HL-60 (cell line): ENCODE results near the gene LAMC2.

Source experiments
- DNase-seq, 2 experiments: peaks; one replicate each; pipeline ENCODE4 v3.0.0-alpha.2; 2010 to 2020; ENCODE audit warnings: low read depth in 1 of 2, low spot score in 1 of 2
- H3K27ac ChIP-seq: fragments of 250-450 bp; sonication (Bioruptor Pico); replicated peaks from 2 replicates; pipeline ENCODE4 v1.5.1; 2020; ENCODE audit warnings: mild to moderate bottlenecking, moderate library complexity
- H3K27me3 ChIP-seq: fragments of 250-450 bp; sonication (Bioruptor Pico); 2 replicates; pipeline ENCODE4 v1.5.1; 2021; ENCODE audit warnings: mild to moderate bottlenecking, moderate library complexity; ENCODE audit not compliant: insufficient read depth, poor library complexity, severe bottlenecking
- H3K4me3 ChIP-seq: replicated peaks from 2 replicates; pipeline ENCODE4 v1.5.1; 2011; ENCODE audit warnings: mild to moderate bottlenecking, control low read depth, low read length; ENCODE audit not compliant: insufficient read depth
- GABPA ChIP-seq: IDR thresholded peaks from 2 replicates; pipeline ENCODE4 v1.6.1; 2012; ENCODE audit warnings: low read depth
- POLR2AphosphoS5 ChIP-seq: IDR thresholded peaks from 2 replicates; pipeline ENCODE4 v1.6.1; 2012; ENCODE audit warnings: low read depth
- SPI1 ChIP-seq: IDR thresholded peaks from 2 replicates; pipeline ENCODE4 v1.6.1; 2012; ENCODE audit warnings: low read depth, mild to moderate bottlenecking, borderline replicate concordance
- TF ChIP-seq, protein P1 (sequence below): IDR thresholded peaks from one replicate; pipeline ENCODE4 v1.5.1; 2011; ENCODE audit warnings: low read length, control low read depth, inconsistent platforms; ENCODE audit not compliant: insufficient read depth
- TF ChIP-seq, protein P2 (sequence below): IDR thresholded peaks from 2 replicates; pipeline ENCODE4 v1.6.1; 2012; ENCODE audit warnings: low read depth; ENCODE audit not compliant: insufficient replicate concordance

The LAMC2 gene

DNA sequence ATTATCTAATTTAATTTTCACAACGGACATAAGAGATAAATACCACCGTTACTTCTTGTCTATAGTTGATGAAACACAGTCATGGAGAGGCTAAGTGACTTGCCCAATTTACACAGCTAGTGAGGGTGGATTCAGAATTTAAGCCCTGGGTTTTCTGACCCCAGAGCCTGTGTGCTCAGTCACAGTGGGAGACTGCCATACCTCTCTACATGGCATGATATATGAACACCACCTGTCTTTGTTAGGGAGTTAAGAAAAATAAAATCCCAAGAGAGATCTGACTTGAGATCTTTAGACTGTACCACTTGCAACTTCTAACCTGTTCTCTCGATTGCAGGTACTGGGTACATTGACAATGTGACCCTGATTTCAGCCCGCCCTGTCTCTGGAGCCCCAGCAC is 40.3 kb downstream of the LAMC2 start:
- Histone ChIP-seq H3K27me3 (no peaks in the 10 kb centered on the region), H3K27ac (no peak overlapping the region), H3K4me3 (no peak overlapping the region)
- no peak for TF ChIP-seq POLR2AphosphoS5
- TF ChIP-seq GABPA: no peak
- no peak for TF ChIP-seq SPI1
- TF ChIP-seq, protein P1, sequence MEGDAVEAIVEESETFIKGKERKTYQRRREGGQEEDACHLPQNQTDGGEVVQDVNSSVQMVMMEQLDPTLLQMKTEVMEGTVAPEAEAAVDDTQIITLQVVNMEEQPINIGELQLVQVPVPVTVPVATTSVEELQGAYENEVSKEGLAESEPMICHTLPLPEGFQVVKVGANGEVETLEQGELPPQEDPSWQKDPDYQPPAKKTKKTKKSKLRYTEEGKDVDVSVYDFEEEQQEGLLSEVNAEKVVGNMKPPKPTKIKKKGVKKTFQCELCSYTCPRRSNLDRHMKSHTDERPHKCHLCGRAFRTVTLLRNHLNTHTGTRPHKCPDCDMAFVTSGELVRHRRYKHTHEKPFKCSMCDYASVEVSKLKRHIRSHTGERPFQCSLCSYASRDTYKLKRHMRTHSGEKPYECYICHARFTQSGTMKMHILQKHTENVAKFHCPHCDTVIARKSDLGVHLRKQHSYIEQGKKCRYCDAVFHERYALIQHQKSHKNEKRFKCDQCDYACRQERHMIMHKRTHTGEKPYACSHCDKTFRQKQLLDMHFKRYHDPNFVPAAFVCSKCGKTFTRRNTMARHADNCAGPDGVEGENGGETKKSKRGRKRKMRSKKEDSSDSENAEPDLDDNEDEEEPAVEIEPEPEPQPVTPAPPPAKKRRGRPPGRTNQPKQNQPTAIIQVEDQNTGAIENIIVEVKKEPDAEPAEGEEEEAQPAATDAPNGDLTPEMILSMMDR: no peak
- TF ChIP-seq, protein P2, sequence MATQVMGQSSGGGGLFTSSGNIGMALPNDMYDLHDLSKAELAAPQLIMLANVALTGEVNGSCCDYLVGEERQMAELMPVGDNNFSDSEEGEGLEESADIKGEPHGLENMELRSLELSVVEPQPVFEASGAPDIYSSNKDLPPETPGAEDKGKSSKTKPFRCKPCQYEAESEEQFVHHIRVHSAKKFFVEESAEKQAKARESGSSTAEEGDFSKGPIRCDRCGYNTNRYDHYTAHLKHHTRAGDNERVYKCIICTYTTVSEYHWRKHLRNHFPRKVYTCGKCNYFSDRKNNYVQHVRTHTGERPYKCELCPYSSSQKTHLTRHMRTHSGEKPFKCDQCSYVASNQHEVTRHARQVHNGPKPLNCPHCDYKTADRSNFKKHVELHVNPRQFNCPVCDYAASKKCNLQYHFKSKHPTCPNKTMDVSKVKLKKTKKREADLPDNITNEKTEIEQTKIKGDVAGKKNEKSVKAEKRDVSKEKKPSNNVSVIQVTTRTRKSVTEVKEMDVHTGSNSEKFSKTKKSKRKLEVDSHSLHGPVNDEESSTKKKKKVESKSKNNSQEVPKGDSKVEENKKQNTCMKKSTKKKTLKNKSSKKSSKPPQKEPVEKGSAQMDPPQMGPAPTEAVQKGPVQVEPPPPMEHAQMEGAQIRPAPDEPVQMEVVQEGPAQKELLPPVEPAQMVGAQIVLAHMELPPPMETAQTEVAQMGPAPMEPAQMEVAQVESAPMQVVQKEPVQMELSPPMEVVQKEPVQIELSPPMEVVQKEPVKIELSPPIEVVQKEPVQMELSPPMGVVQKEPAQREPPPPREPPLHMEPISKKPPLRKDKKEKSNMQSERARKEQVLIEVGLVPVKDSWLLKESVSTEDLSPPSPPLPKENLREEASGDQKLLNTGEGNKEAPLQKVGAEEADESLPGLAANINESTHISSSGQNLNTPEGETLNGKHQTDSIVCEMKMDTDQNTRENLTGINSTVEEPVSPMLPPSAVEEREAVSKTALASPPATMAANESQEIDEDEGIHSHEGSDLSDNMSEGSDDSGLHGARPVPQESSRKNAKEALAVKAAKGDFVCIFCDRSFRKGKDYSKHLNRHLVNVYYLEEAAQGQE: no peak
- no peak for DNase-seq

DNA sequence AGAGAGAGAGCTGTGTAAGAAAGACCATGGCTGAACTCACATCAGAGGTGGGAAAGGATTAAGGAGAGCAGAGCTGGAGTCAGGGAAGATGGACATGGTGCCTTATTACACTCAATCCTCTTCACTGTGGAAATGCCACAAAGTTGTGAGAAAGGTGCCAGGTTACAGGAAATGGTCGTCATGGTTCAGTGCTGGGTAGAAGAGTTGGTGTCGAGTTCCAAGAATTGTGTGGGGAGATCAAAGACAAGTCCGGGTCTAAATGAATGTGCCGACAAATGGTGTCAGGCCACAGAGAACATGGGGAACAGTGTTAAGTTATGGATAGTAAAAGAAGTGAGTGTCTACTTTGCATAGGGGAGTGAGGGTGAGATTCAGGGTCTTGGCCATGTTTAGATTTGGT is 40.9 kb downstream of the LAMC2 start:
- H3K27me3 ChIP-seq: no peaks in the 10 kb centered on the region
- TF ChIP-seq, protein P1: no peak
- TF ChIP-seq SPI1 (no peak), GABPA (no peak), POLR2AphosphoS5 (no peak)
- TF ChIP-seq, protein P2: no peak
- no peak overlapping the region for H3K27ac ChIP-seq
- DNase-seq: no peak
- H3K4me3 ChIP-seq: no peak overlapping the region

DNA sequence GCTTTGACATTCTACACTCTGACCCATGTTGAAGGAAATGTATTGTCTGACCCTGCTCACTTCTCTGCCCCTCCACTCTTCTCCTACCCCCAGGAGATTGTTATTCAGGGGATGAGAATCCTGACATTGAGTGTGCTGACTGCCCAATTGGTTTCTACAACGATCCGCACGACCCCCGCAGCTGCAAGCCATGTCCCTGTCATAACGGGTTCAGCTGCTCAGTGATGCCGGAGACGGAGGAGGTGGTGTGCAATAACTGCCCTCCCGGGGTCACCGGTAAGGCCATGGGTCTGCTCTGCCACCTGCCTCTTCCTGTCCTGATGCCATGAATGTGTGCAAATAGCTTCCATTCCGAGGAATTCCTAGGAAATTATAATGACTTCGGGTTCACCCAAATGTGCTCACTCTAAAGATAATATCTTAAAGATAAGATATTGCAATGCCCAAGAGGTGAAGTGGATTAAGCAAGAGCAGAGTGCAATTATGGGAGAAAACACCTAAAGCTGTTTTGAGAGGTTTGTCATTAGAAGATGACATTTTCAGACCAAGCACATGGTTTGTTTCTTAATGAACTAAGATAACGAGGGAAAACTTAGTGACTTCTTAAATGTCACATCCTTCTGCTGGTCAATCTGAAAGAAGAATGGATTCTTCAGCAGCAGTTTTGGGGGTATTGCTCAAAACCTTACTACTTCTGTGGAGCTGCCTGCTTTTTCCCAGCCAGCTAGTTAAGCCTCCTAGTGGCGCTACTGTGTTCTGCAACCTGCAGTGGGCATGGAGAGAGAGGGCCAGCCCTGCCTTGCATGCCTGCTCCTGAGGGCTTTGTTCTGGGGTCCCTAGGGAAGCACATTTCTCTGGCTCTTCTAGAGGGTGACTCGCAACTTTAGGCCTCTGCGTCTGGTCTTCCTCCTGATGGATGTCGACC is 41.6 kb downstream of the LAMC2 start:
- Histone ChIP-seq H3K4me3 (no peak overlapping the region), H3K27me3 (no peaks in the 10 kb centered on the region), H3K27ac (no peak overlapping the region)
- TF ChIP-seq, protein P1: peak; percentile 73
- no peak for TF ChIP-seq GABPA
- peak in 1 of 2 experiments; percentile 60 for DNase-seq
